ENCODE measurements around the gene TNRC6B.

DNA sequence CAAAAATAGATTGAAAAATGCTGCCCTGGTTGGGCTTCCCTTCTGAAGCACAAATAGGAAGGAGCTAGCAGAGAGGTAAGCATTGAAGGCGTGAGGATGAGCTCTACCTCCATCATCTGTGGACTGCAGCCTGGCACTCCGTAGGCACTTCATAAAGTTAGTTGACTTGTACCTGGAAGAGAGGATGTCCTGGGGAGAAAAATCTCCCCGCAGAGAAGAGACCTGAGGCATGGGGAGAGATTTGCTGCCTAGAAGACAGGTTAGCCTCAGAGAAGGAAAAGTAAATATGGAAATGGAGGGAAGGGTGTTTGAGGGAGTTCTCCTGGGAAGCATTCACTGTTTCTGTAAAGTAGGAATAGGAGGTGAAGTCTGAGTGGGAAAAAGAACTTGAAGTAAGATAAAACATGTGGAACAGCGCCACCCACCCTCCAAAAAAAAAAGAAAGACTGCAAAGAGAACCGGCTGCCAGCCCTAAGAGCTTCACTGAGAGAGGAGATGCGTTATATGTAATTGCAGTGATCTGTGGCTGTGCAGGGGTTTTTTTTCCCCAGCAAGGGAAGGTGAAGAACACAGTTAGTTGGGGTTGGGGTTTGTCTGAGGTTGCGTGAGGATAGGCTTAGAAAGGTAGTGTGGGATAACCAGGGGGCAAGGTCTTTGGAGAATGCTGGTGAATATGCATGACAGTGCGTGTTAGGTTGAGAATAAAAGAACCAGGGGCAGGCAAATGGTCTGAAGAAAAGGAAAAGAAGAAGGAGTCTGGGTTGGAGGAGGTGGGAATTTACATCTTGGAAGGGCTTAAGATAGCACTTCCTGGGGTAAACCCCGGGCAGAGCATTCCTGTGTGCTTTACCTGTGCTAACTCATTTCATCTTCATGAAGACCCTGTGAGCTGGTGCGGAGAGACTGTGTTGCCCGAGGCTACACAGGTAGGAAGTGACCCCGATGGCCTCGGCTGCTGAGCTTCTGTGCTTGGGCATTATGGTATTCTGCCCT, 16.0 kb downstream of the TNRC6B start:
- TF ChIP-seq, protein P1, sequence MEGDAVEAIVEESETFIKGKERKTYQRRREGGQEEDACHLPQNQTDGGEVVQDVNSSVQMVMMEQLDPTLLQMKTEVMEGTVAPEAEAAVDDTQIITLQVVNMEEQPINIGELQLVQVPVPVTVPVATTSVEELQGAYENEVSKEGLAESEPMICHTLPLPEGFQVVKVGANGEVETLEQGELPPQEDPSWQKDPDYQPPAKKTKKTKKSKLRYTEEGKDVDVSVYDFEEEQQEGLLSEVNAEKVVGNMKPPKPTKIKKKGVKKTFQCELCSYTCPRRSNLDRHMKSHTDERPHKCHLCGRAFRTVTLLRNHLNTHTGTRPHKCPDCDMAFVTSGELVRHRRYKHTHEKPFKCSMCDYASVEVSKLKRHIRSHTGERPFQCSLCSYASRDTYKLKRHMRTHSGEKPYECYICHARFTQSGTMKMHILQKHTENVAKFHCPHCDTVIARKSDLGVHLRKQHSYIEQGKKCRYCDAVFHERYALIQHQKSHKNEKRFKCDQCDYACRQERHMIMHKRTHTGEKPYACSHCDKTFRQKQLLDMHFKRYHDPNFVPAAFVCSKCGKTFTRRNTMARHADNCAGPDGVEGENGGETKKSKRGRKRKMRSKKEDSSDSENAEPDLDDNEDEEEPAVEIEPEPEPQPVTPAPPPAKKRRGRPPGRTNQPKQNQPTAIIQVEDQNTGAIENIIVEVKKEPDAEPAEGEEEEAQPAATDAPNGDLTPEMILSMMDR (IDR thresholded peaks at IDR 0.05): no peak
- no peak for TF ChIP-seq POLR2A (IDR thresholded peaks at IDR 0.05)

Measured in lower leg skin (tissue), 3 donors.